Left ventricle myocardium inferior (tissue), 1 donor: Measurements from ENCODE around the gene GIGYF1. TPM values are rescaled to one million over a fixed set of nuclear protein-coding genes. Genes with fewer than 3 reads are reported as not detected.
A peak's percentile ranks its signal among the peaks of the same experiment; 100 is the strongest.

Experiments
- DNase-seq: peaks from one replicate; pipeline ENCODE4 v3.0.0-alpha.2; 2020
- H3K27ac ChIP-seq: fragments of 200-600 bp; replicated peaks from 2 replicates; pipeline ENCODE4 v1.8.0; 2021
- H3K27me3 ChIP-seq: fragments of 200-600 bp; 2 replicates; pipeline ENCODE4 v1.8.0; 2021; ENCODE audit warnings: low read depth
- H3K36me3 ChIP-seq: fragments of 200-600 bp; 2 replicates; pipeline ENCODE4 v1.8.0; 2021
- H3K4me1 ChIP-seq: fragments of 200-600 bp; 2 replicates; pipeline ENCODE4 v1.8.0; 2021
- H3K4me3 ChIP-seq: fragments of 200-600 bp; 2 replicates; pipeline ENCODE4 v1.8.0; 2021; ENCODE audit warnings: mild to moderate bottlenecking, moderate library complexity
- H3K9me3 ChIP-seq: fragments of 200-600 bp; replicated peaks from 2 replicates; pipeline ENCODE4 v1.8.0; 2021
- intact Hi-C: fragments of 100-400 bp; cut with micrococcal nuclease; formaldehyde crosslinking; loops from one replicate; pipeline ENCODE4 v1.11.0; 2022
- total RNA-seq: library from RNA; stranded (reverse); fragmentation: NEBNext Ultra II Directional; extraction: Animal tissue kit (Norgen Biotek cat#: 25700); gene quantifications from one replicate; pipeline ENCODE4 v1.2.1, GENCODE V29; 2021
- TF ChIP-seq, protein P1 (sequence below): fragments of 200-600 bp; IDR thresholded peaks from 2 replicates; pipeline ENCODE4 v1.8.0; 2021; ENCODE audit warnings: antibody characterized with exemption, mild to moderate bottlenecking, borderline replicate concordance
- donor health status: DM: no; HTN: yes; CAD: no; lungs with severe emphysema.

Gene GIGYF1
- total RNA-seq, 1 donor from 2014 or later, result 24.5 TPM

DNA sequence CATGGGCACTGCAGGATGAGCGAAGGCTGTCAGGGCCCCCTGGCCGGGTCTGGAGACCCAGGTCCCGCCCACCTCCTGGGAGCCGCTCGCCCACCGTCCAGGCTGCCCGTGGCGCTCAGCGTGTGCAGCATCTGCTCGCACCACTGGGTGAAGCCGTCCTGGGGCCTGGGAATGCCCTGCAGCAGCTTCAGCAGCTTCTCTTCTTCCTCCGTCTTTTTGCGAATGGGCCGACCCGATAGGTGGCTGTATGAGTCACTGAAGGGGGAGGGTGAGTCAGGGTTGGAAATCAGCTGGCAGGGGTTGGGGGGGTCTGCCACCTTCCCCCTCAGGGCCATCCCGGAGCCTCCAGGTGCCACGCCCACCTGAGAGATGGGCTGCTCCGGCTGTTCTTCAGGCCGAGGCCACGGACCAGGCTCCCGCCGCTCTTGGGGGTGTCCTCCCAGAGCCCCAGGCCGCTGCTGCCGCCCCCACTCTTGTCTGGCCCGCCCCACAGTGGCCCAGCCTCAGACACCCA, 11.8 kb downstream of the GIGYF1 start:
- no peaks in the 10 kb centered on the region for H3K27me3 ChIP-seq
- no peaks in the 10 kb centered on the region for H3K9me3 ChIP-seq
- no peak overlapping the region for H3K27ac ChIP-seq
- intact Hi-C loops, result no loop called here
- H3K4me3 ChIP-seq, result no peak overlapping the region
- DNase-seq, result no peak
- H3K36me3 ChIP-seq, result peaks cover 87% of the 10 kb centered on the region
- TF ChIP-seq, protein P1, sequence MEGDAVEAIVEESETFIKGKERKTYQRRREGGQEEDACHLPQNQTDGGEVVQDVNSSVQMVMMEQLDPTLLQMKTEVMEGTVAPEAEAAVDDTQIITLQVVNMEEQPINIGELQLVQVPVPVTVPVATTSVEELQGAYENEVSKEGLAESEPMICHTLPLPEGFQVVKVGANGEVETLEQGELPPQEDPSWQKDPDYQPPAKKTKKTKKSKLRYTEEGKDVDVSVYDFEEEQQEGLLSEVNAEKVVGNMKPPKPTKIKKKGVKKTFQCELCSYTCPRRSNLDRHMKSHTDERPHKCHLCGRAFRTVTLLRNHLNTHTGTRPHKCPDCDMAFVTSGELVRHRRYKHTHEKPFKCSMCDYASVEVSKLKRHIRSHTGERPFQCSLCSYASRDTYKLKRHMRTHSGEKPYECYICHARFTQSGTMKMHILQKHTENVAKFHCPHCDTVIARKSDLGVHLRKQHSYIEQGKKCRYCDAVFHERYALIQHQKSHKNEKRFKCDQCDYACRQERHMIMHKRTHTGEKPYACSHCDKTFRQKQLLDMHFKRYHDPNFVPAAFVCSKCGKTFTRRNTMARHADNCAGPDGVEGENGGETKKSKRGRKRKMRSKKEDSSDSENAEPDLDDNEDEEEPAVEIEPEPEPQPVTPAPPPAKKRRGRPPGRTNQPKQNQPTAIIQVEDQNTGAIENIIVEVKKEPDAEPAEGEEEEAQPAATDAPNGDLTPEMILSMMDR, result no peak
- peaks cover 37% of the 10 kb centered on the region for H3K4me1 ChIP-seq

DNA sequence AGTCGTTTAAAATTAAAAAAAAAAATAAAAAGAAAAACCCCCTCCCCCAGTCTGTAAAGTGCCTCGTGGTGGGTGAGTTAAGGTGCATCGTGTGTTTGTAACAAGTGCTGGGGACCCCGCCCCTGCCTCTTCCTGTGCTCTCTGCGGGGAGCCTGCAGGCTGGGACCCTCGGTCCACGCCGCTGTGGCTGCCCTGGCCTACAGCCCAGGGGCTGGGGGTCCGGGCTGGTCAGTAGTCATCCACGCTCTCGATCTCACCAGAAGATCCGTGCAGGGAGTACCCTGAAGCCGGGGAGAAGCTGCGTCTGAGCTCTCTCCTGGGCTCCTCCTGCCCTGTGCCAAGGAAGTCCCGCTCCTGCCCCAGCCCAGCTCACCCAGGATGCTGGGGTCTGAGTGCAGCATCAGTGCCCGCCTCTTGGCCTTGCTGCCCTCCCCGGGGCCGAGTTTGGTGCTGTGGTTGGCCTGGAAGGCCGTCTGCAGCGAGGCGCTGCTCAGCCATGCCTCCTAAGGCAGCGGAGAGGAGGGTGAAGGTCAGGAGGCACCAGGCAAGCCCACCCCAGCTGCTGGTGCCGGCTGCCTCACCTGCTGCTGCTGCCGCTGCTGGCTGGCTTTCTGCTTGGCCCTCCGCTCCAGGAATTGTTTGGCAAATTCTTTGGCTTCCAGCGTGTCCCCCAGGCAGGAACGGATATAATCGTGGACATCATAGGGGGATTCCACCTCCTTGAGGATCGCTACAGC, 12.4 kb downstream of the GIGYF1 start:
- intact Hi-C loops, result no loop called here
- Histone ChIP-seq H3K4me1 (peaks cover 44% of the 10 kb centered on the region), H3K27me3 (no peaks in the 10 kb centered on the region), H3K9me3 (no peaks in the 10 kb centered on the region), H3K27ac (peak overlapping the region; percentile 61), H3K36me3 (peaks cover 87% of the 10 kb centered on the region), H3K4me3 (no peak overlapping the region)
- TF ChIP-seq, protein P1, result no peak
- DNase-seq, result no peak

DNA sequence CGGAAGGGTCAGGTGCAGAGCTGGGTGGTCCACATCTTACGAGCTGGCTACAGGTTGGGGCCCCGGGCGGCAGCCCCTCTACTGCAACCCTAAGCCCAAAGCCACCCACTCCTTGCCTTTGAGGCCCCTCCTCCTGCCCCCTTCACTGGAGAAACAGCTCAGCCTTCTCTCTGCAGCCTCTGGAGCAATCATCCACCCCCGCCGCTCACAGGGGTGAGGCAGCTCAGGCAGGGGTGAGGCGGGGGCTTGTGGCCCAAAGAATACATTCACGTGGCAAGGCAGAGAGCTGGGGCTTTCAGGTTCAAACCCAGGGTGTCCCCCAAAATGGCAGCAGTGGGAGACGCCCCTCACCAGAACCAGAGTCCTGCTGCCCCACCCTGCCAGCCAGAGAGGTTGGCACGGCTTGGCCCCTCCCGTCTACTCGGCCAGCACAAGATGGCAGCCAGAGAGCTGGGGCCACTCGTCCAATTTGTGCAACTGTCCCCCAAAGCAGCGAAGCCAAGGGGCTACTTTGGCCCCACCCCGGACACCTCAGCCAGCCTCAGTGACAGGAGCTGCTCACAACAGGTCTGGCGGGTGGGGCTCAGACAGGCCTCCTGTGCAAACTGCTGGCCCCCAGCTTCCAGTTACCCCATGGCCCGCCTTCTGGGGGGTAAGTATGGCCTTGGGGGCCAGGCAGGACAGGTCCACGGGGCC, 13.3 kb downstream of the GIGYF1 start:
- DNase-seq, result peak; percentile 25
- intact Hi-C loops, result no loop called here
- Histone ChIP-seq H3K4me3 (no peak overlapping the region), H3K36me3 (peaks cover 81% of the 10 kb centered on the region), H3K4me1 (peaks cover 53% of the 10 kb centered on the region), H3K27me3 (no peaks in the 10 kb centered on the region), H3K27ac (peak overlapping the region; percentile 61), H3K9me3 (no peaks in the 10 kb centered on the region)
- TF ChIP-seq, protein P1, result no peak

DNA sequence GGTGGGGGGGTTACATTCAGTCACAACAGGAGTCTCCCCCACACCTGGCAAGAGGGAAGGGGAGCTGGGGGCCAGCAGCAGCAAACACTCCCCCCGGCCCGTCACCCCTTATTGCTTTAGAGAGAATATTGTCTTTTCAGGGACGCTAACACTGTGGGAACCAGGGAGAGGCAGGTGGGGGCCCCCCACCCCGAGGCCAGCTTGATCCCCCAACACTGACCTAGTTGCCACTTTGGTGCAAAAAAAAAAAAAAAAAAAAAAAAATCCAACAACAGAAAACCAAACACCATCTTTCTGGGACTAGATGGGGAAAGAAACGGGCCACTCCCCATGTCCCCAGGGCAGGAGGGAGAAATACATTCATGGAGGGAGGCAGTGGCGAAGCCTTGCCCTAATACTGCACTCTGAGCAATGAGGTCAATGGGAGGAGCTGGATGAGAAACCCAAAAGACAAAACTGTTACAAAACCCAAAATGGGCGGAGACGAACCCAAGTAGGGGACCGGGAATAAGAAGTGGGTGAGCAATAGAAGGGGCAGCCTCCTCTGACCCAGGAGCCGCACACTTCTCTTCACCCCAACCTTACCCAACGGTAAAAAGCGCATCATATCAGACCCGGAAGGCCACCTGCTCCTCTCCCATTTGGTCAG, 14.0 kb downstream of the GIGYF1 start:
- intact Hi-C loops, result no loop called here
- peaks cover 75% of the 10 kb centered on the region for H3K36me3 ChIP-seq
- TF ChIP-seq, protein P1, result no peak
- H3K4me3 ChIP-seq, result no peak overlapping the region
- H3K27ac ChIP-seq, result peak overlapping the region; percentile 61
- H3K9me3 ChIP-seq, result no peaks in the 10 kb centered on the region
- peaks cover 60% of the 10 kb centered on the region for H3K4me1 ChIP-seq
- H3K27me3 ChIP-seq, result no peaks in the 10 kb centered on the region
- DNase-seq, result peak; percentile 53

DNA sequence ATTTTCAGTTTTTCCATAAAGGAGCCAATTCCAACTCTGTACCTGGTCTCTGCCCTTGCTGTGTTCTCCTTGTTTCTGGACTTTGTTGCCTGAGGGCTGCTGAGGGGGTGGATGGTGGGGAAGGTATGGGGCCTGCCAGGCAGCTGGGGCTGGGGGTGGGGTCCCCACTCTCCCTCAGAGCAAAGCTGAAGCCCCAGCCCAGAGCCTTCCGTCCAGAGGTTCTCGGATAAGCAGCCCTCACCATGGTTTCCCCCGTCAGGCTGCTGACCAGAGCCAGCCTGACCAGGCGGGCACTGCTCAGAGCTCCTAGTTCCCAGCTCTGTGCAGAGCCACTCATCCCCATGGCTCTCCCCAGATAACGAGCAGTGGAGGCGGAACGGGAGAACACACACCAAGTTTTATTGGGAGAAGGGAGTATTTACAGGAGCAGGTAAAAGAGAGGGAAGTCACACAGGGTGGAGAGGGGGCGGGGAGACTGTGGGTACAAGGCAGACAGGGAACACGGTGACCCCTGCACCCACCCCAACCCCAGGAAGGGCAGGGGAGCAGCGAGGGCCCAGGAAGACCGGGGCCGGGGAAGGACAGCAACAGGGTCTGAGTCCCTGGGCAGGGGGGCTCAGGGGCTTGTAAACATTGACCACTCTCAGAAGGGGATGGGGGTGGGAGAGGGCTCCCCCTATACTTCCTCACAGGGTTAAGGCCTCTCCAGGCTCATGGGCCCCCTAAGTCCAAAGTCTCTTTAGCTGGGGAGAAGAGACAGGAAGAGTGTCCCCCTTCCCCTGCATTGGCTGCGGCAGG, 14.7 kb downstream of the GIGYF1 start:
- TF ChIP-seq, protein P1, result no peak
- Histone ChIP-seq H3K36me3 (peaks cover 67% of the 10 kb centered on the region), H3K27me3 (no peaks in the 10 kb centered on the region), H3K4me3 (no peak overlapping the region), H3K9me3 (no peaks in the 10 kb centered on the region), H3K27ac (peak overlapping the region; percentile 61), H3K4me1 (peaks cover 65% of the 10 kb centered on the region)
- intact Hi-C loops, result no loop called here
- no peak for DNase-seq
